Stimulated activated CD8-positive, alpha-beta memory T cell treated with anti-CD3 and anti-CD28 coated beads, Interleukin-15, amount 100 ng/mL, for 24 hours (primary cell): ENCODE measurements around the gene EXOSC10.
"Not testable (repeated sequence)": the region's sequence is repeated elsewhere in the genome, so short reads cannot be mapped to it uniquely, and the experiment has no call there.

Source experiments
- DNase-seq: peaks from one replicate; pipeline ENCODE4 v3.0.0-alpha.2; 2020; ENCODE audit warnings: low read depth

EXOSC10 gene

DNA sequence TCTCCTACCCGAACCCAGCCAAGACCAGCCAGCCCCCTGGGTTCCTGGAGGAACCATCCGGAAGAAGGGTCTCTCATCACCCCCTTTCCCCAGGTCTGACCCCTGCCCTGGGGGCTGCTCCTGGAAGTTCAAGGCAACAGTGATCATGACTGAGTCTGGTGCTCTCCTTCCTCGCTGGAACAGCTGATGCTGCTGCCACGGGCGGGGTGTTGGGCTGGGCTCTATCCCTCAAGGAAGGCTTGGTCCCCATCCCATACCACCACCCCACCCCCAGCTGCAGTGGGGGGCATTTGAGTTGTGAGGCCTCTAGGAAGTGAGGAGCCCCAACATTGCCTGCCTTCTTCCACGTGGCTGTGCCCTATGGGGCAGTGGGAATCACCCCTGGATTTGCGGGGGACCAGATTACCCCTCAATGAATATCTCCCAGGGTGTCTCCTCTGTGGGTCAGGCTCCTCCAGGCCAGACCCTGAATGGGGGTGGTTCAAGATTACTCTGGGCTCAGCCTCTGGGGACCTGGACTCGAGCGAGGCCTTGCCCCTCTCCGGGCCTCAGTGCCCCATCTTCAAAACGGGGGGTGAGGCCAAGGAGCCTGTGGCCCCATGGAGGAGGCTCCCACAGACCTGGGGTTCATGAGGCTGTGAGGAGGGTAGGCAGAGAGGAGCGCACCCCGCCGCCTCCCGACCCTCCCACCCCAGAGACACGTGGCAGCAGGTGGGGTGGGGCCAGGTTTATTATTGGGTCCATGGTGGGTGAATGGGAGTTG, 55.4 kb downstream of the EXOSC10 start:
- DNase-seq: no peak

DNA sequence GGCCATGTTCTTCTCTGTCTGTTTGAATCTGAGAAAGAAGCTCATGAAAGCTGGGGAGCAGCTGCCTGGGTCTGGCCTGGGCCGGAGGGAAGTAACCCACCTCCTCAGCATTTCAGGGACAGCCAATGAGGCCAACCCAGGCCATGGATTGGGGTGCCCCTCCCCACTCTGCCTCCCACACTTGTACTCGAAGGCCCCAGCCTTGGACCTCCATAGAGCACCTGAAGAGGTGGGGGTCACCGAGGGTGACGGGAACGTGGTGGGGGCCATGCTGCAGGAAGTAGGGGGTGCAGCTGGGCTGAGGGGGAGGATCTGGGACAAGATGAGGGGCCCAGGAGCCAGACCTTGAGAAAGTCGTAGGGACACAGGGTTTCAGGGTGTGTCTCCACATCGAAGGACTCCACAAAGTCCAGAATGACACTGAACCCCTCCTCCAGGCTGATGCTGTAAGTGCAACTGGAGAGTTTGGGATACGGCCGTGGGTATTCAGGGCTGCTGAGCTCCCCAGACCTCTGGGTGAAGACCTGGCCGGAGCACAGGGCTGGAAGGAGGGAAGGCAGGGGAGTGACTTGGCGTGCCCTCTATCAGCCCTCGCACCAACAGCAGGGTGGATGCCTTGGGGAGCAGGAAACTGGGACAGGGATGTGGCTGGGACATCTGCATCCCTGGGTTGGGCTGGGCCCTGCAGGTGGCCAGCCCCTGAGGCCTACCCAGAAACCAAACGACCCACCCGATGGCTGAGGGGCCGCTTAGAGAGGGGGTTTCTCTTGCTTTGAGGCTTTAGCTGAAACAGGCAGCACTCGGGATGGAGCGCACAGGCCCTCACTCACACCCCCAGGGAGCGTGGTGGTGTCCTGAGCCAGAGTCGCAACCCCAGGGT, 56.4 kb downstream of the EXOSC10 start:
- DNase-seq: no peak

DNA sequence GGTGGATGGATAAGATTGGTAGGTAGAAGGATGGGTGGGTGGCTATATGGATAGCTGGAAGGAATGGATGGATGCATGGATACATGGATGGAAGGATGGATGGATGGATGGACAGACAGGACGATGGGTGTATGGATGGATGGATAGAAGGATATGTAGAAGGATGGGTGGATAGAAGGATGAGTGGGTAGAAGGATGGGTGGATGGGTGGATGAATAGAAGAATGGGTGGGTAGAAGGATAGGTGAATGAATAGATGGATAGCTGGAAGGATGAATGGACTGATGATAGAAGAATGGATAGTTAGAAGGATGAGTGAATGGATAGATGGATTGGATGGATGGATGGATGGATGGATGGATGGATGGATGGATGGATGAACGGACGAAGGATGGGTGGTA, 57.6 kb downstream of the EXOSC10 start:
- DNase-seq: no peak

DNA sequence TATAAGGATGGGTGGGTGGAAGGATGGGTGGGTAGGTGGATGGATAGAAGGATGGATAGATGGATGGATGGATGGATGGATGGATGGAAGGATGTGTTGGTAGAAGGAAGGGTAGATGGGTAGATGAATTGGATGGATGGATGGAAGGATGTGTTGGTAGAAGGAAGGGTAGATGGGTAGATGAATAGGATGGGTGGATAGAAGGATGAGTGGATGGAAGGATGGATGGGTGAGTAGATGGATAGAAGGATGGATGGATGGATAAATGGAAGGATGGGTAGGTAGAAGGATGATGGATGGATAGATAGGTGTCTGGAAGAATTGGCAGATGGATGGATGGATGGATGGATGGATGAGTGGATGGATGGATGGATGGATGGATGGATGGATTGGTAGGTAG, 58.6 kb downstream of the EXOSC10 start:
- DNase-seq: no peak

DNA sequence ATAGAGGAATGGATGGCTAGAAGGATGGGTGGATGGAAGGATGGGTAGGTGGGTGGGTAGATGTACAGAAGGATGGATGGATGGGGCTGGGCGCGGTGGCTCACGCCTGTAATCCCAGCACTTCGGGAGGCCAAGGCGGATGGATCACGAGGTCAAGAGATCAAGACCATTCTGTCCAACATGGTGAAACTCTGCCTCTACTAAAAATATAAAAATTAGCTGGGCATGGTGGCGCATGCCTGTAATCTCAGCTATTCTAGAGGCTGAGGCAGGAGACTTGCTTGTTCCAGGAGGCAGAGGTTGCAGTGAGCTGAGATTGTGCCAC, 59.6 kb downstream of the EXOSC10 start:
- DNase-seq: not testable (repeated sequence)

DNA sequence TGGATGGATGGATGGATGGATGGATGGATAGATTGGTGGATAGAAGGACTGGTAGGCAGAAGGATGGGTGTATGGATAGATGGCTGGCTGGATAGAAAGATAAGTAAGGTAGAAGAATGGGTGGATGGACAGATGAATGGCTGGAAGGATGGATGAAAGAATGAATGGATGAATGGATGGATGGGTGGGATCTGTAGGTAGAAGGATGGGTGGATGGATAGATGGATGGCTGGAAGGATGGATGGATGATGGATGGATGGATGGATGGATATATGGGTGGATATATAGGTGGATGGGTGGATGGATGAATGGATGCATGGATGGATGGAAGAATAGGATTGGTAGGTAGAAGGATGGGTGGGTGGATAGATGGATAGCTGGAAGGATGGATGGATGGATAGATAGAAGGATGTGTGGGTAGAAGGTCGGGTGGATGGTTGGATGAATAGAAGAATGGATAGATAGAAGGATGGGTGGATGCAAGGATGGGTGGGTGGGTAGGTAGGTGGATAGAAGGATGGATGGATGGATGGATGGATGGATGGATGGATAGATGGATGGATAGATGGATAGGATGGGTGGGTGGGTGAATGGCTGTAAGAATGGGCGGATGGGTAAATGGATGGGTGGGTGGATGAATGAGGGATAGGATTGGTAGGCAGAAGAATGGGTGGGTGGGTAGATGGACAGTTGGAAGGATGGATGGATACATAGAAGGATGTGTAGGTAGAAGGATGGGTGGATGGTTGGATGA, 60.1 kb downstream of the EXOSC10 start:
- no peak for DNase-seq

DNA sequence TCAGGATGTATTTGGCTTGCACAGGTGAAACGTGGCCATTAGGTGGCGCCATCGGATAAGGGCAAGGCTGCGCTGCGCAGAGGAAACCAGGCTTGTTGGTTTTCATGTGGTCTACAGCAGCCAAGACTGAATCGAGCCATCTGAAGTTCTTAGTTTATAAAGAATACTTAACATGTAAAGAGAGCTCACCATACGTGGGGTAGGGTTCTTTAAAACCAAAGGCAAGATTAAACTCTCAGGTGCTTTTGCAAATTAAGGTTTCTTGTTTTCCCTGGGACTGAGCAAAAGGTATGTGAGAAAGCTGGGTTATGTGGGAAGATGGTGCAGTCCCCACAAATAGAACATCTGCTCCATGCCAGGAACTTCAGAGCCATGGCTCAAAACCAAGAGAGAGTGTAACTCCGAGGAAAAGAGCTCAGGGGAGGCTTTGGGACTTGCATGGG, 61.9 kb downstream of the EXOSC10 start:
- peak; percentile 88 for DNase-seq

DNA sequence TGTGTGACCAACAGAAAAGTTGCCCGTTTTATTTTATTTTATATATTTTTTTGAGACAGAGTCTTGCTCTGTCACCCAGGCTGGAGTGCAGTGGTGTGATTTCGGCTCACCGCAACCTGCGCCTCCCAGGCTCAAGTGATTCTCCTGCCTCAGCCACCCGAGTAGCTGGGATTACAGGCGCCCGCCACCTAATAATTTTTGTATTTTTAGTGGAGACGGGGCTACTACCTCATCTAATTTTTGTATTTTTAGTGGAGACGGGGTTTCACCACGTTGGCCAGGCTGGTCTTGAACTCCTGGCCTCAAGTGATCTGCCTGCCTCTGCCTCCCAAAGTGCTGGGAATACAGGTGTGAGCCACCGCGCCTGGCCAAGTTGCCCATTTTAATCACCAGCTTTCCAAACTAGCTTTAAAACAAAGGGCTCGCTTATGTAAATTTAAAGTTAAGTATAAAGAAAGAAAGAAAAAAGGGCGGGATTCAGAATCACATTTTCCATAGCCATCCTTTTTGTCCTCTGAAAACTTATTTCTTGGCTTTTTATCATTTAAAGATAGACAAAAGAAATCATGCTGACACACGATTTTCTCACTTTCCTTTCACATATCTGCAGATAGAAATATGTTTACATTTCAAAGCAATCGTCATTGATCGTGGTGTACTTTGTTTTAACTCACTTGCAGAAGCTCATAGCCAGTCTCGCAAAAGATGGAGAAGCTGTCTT, 62.5 kb downstream of the EXOSC10 start:
- not testable (repeated sequence) for DNase-seq

DNA sequence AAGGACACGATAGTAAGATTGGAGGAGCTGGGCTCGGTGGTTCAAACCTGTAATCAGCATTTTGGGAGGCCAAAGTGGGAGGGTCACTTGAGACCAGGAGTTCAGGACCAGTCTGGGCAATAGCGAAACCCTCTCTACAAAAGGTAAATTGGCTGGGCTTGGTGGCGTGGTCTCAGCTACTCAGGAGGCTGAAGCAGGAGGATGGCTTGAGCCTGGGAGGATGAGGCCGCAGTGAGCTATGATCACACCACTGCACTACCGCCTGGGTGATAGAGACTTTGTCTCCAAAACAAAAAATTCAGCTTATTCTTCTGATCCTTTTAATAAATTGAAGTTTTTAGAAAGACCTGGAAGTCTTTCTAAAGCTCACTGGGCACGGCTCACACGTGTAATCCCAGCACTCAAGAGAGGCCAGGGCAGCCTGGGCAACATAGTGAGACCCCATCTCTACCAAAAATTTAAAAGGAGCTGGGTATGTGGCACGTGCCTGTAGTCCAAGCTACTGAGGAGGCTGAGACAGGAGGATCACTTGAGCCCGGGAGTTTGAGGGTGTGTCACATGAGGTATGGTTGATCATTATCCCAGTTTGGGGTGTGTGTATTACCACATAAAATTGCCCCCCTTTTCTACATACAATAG, 67.9 kb downstream of the EXOSC10 start:
- no peak for DNase-seq

DNA sequence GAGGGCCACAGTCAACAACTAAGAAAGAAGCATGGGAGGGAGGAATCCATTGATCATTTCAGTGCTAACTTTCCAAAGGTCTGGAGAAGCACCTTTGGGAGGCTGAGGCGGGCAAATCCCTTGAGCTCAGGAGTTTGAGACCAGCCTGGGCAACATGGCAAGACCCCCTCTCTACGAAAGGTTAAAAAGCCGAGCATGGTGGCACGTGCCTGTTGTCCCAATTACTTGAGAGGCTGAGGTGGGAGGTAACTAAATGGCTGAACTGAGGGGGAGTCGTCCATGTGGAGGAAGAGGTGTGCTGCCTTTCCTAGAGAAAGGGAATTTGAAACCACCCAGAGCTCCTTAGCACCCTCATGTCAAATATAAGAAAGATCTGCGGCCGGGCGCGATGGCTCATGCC, 68.8 kb downstream of the EXOSC10 start:
- no peak for DNase-seq

DNA sequence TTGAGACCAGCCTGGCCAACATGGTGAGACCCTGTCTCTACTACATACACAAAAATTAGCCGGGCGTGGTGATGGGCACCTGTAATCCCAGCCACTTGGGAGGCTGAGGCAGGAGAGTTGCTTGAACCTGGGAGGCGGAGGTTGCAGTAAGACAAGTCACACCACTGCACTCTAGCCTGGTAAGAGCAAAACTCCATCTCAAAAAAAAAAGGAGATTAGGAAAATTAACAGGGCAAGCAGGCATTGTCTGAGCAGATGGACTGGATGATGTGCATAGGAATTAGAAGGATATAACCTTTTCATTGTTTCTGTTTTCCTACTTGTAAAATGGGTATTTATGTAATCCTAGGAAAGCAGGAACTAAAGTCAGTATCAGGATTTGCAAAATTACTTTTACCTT, 71.7 kb downstream of the EXOSC10 start:
- no peak for DNase-seq

DNA sequence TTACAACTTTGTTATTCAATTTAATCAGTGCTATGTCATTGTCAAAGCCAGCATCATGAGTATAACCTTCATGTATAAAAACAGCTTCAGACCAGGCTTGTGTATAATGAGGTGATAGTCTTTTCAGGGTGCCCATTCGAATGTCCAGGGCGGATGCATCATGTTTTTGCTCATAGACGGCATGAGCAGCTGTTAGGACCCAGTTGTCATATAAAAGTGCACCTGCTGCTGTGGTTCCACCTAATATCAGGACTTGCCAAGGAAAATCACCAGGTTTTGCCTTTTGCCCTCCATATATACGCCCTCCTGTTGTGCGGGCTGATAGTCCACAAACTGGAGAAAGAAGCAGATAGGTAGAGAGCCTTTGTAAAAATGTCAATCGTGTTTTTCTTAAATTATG, 72.4 kb downstream of the EXOSC10 start:
- no peak for DNase-seq

DNA sequence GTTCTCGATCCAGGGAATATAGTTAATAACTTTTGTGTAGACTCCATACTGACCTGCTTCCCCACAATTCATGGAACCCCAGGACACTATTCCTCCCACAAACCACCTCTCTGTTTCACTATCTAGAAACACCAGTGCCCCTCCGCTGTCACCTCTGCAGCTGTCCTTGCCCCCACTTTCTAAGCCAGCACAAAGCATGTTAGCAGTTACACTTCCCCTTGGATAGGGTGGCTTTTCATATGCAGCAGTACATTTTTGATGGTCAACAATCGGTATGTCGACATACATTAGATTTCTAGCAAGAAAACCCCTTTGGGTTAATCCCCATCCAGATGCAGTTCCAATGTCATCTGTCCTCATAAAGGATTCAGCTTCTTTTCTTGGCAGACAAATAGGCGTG, 72.8 kb downstream of the EXOSC10 start:
- no peak for DNase-seq

DNA sequence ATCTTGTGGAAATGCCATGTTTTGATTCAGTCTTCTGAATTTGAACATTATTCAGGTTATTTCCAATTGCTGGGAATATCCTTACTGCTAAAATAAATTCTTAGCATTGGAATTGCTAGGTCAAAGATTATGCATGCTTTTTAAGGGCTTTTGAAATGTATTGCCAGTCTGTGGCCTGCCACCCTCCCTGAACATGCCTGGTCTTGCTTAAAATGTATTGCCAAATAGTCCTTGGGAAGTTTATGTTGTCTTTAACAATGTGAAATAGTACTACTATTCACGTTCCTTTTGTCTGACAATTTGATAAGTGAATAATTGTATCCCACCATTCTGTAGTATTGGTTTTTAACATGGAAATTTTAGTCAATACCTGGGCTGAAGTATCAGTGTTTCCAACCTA, 73.6 kb downstream of the EXOSC10 start:
- DNase-seq: no peak

DNA sequence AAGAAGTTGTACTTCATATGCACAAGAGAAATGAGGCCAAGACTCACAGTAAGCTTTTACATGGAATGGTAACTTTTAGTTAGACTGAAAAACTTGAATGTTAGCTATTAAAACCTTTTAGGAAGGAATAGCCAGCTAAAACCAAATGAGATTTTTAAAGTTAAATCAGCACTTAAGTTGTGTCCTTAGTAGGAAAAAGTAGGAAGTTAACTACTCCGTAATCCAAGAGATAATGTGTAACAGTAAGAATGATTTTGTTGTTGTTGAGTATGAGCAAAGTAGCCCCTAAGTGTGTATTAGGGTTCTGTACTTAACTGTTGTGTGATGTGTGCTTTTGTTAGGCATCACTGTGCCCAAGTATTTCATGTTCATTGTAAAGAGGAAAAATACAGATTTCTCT, 74.1 kb downstream of the EXOSC10 start:
- DNase-seq: no peak

DNA sequence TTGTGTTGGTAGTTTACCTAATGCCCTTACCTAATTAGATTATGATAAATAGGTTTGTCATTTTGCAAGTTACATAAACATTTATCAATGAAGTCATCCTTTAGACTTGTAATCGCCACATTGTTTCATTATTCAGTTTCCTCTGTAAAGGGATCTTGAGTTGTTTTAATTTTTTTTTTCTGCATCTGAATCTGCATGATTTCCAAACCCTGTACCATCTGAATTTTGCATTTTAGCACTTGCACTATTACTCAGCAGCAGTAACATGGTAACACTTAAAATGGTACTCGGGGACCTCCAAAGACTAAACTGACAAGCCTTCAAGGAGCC, 74.8 kb downstream of the EXOSC10 start:
- DNase-seq: no peak

DNA sequence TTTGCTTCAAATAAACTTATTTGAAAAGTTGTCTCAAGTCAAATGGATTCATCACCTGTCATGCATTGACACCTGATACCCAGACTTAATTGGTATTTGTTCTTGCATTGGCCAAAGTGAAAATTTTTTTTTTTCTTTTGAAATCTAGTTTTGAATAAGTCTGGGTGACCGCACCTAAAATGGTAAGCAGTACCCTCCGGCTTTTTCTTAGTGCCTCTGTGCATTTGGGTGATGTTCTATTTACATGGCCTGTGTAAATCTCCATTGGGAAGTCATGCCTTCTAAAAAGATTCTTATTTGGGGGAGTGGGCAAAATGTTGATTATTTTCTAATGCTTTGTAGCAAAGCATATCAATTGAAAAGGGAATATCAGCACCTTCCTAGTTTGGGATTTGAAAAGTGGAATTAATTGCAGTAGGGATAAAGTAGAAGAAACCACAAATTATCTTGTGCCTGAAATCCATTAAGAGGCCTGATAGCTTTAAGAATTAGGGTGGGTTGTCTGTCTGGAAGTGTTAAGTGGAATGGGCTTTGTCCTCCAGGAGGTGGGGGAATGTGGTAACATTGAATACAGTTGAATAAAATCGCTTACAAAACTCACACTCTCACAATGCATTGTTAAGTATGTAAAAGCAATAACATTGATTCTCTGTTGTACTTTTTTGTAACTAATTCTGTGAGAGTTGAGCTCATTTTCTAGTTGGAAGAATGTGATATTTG, 75.4 kb downstream of the EXOSC10 start:
- no peak for DNase-seq

DNA sequence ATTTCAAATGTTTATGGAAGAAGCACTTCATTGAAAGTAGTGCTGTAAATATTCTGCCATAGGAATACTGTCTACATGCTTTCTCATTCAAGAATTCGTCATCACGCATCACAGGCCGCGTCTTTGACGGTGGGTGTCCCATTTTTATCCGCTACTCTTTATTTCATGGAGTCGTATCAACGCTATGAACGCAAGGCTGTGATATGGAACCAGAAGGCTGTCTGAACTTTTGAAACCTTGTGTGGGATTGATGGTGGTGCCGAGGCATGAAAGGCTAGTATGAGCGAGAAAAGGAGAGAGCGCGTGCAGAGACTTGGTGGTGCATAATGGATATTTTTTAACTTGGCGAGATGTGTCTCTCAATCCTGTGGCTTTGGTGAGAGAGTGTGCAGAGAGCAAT, 76.5 kb downstream of the EXOSC10 start:
- DNase-seq: no peak

DNA sequence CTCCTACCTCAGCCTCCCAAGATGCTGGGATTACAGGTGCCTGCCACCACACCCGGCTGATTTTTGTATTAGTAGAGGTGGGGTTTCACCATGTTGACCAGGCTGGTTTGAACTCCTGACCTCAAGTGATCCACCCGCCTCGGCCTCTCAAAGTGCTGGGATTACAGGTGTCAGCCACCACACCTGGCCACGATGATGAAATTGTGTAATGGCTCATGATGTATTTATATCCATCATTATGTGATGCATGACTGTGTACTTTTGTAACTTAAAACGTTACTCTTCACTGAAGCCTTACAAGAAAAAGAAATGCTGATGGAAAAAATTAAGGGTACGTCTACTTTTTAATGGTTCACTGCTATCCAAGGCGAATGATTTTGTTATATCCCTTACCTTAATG, 79.7 kb downstream of the EXOSC10 start:
- no peak for DNase-seq

DNA sequence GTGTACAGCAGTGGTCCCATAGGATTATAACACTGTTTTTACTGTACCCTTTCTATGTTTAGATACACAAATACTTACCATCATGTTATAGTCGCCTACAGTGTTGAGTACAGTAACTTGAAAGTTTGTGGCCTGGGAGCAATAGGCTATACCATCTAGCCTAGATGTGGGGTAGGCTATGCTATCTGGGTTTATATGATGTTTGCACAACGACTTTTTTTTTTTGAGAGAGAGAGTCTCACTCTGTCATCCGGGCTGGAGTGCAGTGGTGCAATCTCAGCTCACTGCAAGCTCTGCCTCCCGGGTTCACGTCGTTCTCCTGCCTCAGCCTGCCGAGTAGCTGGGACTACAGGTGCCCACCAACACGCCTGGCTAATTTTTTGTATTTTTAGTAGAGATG, 80.3 kb downstream of the EXOSC10 start:
- DNase-seq: not testable (repeated sequence)
